H54 (cell line): ENCODE results near the gene ANKRD10.

Experiments used
- DNase-seq: peaks from one replicate; pipeline ENCODE4 v3.0.0; 2011; ENCODE audit warnings: low spot score, mixed read lengths; ENCODE audit not compliant: insufficient read length
- FAIRE-seq: peaks from 3 replicates; lab custom pipeline; 2011; peaks lifted over from hg19 to GRCh38; lab: Jason Lieb, UNC
- POLR2A ChIP-seq: IDR thresholded peaks from 2 replicates; pipeline ENCODE4 v1.6.1; 2011; ENCODE audit warnings: low read depth, mild to moderate bottlenecking, low read length

ANKRD10 gene

DNA sequence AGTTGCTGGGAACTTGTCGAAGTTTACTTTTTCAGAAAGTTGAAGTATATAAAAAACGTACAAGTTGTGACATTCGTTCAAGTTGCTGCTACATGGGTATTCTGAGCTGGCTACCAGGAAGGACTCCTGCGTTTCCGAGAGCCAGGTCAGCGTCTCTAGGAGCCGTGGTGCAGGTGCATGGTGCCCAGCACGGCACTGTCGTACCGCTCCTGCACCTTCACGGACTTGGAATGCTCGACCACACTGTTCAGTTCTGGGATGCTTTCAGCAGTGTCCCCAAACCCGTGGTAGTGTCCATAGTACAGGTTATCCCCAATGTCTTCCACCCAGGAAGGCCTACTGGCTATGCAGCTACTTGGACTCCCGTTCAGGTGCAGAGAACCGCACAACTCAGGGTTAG is 35.4 kb downstream of the ANKRD10 start:
- FAIRE-seq = peak; percentile 11

DNA sequence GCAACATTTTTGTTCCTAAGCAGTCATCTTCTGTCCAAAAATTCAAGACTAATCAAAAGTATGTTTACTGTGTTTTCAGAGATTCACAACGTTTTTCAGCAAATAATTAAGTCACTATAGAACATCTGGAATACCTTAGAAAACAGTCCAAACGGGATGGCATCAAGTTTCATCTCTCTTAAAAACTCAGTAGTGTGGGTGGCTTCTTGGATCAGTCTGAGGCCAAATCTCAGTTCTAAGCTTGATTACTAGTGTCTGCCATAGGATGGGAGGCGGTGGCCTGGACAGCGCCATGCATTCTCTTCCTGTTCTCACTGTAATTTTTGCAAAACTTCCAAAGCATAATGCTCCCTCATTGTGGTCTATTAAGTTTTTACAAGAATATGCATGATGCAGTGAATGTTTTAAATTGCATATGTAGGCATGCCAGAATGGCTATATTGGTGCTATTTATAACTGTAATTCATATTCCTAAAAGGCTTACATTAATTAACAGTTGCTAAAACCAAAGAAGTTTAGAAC is 37.1 kb downstream of the ANKRD10 start:
- FAIRE-seq = no peak
- no peak for TF ChIP-seq POLR2A
- no peak for DNase-seq

More for the DNA sequence above, 35.4 kb downstream of the ANKRD10 start:
- TF ChIP-seq POLR2A = no peak
- DNase-seq = no peak

DNA sequence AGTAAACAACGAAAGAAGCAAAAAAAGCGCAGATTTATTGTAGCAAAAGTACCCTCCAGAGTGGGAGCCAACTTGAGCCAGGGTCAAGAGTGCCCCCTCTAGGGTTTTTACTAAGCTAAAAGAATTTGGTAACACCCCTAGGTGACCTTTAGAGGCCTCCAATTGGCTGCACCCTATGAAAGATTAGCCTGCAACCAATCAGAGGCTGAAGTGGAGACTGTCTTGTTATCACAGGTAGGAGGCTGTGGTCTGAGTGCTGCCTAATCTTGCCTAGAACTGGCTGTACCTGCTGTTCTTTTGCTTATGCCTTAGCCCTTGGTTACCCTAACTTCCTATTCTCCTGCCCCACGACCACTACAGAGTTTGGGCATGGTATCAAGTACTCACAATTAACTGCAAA is 38.3 kb downstream of the ANKRD10 start:
- FAIRE-seq (no peak), DNase-seq (no peak)
- no peak for TF ChIP-seq POLR2A

DNA sequence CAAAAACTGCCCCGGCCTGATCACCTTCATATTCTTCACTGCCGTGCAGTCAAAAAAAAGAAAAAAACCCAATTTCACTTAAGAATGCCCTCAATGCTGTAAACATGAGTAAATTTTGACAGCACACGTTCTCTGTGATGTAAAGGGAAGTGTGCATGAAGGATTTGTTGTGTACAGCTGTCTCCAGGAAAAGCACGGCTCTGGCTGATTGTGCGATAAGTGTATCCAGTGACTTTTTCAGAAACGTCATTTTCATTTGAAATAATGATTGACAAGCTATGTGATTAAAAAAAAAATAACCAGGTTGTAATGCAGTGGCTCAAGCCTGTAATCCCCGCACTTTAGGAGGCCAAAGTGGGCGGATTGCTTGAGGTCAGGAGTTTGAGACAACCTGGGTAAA is 39.6 kb downstream of the ANKRD10 start:
- FAIRE-seq = no peak
- no peak for TF ChIP-seq POLR2A
- DNase-seq = no peak

DNA sequence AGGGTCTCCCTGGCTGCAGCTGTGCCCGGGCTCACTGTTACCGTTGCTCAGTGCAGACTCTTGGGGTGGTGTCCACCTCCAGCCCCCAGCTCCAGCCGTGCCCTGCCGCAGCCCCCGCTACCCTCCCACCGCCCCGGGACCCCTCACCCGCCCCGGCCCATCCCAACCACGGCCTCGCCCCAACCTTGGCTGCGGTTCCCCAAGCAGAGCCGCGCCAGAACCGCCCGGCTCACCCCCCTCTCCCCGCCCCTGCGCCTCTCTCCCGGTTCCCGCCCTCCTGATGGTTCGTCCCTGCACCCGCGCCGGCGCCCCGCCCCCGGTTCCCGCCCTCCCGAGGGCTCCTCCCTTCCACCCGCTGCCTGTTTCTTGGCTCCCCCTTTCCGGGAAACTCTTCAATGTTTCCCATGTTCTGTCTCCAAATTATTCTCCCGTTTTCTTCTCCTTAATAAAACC is 40.3 kb downstream of the ANKRD10 start:
- FAIRE-seq = no peak
- peak; percentile 34; the same call in 1 of the 2 replicates for TF ChIP-seq POLR2A
- peak; percentile 97 for DNase-seq

DNA sequence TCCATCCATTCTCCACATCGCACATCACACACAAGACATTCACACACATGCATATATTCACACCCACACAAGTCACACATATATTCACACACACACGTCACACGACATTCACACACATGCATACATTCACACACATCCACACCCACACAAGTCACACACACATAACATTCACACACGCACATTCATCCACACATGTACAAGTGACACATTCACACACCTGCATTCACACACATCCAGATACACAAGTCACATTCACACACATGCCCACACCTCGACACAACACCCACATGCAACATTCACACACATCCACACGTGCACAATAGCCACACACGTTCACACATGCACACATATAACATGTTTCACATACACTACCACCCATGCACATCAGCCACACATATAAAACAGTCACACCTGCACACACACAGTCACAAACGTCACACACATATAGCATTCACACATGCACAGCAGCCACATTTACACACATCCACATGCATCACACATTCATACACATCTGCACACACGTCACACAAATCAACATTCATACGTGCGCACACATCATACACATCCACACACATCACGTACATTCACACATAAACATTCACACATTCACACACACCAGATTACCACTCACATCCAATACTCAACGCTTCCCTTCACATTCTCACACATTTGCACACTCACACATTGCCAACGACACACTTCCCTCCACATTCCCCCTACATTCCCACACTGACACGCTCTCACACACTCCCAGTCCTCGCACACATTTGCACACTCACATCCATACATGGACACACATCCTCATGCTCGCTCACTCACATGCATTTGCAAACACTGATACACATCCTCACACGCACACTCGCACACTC is 41.0 kb downstream of the ANKRD10 start:
- FAIRE-seq = peak; percentile 81
- no peak for TF ChIP-seq POLR2A
- no peak for DNase-seq

DNA sequence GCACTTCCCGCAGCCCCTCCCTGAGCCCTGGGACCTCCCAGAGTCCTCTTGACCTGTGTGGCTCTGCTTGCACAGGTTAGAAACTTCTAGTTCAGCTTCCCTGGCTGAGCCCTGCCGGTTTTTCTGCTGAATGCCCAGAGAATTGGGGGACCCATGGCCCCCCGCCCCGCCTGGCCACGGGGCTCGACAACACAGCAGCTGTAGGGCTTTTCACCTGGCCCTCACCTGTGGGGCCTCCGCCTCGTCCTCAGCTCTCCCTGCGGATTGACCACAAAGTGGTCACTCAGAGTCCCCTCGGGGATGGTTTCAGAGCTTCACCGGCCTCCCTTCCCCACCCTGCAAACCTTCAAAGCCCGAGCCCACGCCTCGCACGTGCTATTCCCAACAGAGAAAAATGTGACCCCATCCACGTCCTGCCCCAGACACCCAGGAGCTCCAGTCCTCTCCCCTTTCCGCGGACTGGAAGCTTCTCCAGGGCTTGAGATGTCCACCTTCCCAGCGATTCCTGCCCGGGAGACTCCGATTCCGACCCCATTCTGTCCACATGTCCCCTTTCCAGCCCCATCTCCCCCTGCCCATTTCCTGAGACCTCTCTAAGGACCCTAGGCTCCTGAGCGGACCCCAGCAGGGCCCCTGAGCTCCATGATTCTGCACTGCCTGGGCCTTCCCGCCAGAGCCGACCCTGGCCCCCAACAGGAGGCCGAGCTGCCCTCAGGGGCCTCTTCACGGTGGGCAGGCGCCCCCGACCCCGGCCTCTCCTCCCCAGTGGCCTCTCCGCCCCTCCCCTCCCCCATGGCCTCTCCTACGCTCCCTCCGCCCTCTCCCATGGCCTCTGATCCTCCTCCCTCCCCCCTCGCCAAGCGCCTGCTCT is 41.9 kb downstream of the ANKRD10 start:
- no peak for DNase-seq
- TF ChIP-seq POLR2A = no peak
- no peak for FAIRE-seq

DNA sequence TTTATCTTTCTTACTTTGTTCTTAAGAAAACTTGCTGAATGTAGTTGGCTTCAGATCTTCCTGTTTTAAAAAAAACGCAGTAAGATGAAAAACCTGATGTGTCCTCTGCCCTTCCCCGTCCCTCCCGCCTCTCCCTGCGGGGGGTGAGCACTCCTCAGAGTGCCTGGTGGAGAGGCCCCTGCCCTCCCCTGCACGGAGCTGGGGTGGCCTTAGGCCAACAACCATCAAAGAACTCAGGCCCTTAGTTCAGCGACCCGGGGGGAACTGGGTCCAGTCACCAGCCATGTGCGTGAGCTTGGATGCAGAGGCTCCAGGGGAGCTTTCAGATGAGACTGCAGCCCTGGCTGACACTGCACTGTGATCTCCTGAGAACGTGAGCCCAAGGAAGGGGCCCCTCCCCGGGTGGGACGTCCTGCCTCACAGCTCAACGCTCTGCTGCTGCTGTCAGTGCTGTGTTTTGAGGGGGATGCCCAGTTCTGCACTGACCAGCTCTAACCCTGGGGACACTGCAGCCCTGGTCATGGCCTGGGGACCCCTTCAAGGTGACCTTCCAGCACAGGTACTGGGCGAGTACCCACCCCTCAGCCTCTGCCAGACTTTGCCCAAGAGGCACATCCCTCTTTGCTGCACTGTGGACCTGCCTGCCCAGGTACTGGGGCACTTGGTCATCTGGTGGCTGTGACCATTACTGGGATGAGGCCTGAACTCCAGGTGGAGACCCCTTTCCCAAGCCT is 42.7 kb downstream of the ANKRD10 start:
- FAIRE-seq = no peak
- TF ChIP-seq POLR2A = no peak

DNA sequence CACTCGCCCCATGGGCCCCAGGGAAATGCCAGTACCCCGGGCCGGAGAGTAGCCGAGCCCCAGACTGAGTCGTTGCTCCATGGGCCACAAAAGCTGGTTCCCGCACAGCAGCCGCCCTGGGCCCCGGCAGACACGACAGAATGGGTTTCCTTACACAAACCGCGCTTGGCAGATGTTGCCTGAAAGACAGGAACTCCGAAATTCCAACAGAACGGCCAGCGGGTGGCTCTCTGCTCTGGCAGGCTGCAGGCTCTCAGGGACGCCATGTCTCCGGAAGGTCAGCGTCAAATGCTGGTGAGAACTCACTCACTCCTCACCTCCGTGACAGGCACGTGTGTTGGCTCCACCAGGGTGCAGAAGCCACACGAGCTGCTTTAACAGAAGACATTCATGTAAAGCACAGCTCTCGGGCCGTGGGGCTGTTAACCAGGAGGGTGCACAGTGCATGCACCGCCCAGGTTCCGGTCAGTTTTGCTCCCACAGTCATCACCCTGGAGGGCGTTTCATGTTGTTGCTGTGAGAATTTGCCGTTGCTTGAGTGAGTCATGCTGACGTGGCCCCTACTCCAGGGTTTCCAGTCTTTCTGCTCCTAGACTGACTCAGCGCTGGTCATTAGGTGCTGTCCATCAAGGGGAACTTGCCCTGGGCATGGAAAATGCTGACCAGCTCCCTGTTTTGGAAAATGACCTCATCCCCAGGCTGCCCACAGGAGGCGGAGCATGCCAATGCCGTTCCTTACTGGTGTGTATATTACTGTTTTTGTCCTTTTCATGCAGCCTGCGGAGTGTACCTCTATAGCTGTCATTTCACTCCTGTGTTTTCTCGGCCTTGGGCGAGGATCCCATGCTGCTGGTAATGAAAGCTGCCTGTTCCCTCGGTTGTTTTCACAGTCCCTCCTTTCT is 44.8 kb downstream of the ANKRD10 start:
- peak; percentile 99 for DNase-seq
- peak; percentile 61; the same call in 1 of the 2 replicates for TF ChIP-seq POLR2A
- peak; percentile 99 for FAIRE-seq

More for the DNA sequence above, 42.7 kb downstream of the ANKRD10 start:
- DNase-seq = no peak

DNA sequence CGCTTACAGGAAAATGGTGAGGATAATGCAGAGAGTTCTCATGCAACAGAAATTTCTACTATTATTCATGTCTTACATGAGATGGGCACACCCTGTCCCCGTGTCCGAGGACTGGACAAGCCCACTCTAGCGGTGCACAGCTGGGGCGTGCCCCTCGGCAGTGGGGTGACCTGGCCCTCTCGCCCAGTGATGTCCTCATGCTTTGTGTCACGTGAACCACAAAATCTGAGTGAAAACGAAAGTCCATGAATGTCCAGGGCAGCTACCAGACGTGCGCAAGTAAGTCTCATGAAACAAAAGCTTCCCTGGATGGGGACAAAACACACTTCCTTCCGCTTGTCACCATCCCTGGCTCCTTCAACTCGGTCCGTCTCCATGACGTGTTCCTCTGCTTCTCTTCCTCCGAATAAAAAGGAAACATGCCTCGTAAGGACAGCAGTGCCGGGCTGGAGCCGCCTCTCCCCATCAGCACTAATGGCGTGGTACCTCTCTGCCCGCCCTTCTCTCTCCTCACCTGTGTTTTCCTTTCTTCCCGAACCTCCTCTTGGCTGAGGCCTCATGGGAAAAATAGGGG is 45.6 kb downstream of the ANKRD10 start:
- FAIRE-seq (no peak), DNase-seq (peak; percentile 72)
- no peak for TF ChIP-seq POLR2A

DNA sequence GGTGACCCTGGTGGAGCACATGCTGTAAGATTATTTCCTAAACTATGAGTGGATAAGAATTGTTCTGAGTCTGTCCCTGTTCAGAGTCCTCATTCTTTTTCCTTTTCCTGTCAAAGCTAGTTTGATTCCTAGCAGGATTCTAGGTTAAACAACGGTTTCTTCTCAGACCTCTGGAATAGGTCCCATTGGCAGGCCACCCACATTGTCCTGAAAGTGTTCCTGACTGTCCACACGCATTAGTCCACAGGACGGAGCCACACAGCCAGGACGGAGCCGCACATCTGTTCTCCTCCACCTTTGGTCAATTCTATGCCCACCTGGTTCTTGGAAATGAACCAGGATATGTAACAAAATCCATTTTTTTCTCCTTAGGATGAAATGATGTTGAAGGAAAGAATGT is 46.1 kb downstream of the ANKRD10 start:
- FAIRE-seq (no peak), DNase-seq (no peak)
- TF ChIP-seq POLR2A = no peak

DNA sequence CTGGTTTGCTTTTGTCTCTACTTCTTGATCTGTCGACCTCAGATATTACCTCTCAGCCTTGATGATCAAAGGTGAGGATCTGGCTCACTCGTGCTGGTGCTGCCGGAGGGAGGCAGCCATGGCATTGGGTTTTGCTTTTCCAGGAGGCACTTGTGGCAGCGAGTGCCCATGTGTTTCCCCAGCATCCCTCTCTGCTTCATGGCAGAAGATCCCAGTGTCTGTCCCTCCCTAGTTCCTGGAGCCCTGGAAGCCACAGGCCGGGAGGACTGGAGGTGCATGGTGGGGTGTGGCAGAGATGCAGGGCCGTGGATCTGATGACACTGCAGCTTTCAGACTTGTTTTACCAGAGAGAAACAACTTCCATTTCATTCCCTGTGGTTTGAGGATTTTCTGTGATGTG is 47.5 kb downstream of the ANKRD10 start:
- DNase-seq (no peak), FAIRE-seq (no peak)
- TF ChIP-seq POLR2A = no peak
